NAMALWA (cell line): Measurements from ENCODE around the gene PCED1B.
"Not testable (repeated sequence)": the region's sequence is repeated elsewhere in the genome, so short reads cannot be mapped to it uniquely, and the experiment has no call there.

Experiments
- DNase-seq: peaks from one replicate; pipeline ENCODE4 v3.0.0-alpha.2; 2015; ENCODE audit warnings: low spot score

Gene PCED1B

GRCh38 chr12:47165934-47166333 is 86.5 kb downstream of the PCED1B start:
- DNase-seq = no peak

- no peak for DNase-seq
These were observed 86.9 kb downstream of the PCED1B start for GRCh38 chr12:47166365-47166764.

- DNase-seq = not testable (repeated sequence)
These were observed 90.9 kb downstream of the PCED1B start for GRCh38 chr12:47170281-47170680.

- no peak for DNase-seq
These were observed 98.6 kb downstream of the PCED1B start for GRCh38 chr12:47178014-47178413.

- not testable (repeated sequence) for DNase-seq
These were observed 102.9 kb downstream of the PCED1B start for GRCh38 chr12:47182164-47182938.

- no peak for DNase-seq
These were observed 104.8 kb downstream of the PCED1B start for GRCh38 chr12:47184229-47184628.

- DNase-seq = no peak
These were observed 105.4 kb downstream of the PCED1B start for GRCh38 chr12:47184813-47185212.

- DNase-seq = no peak
These were observed 106.8 kb downstream of the PCED1B start for GRCh38 chr12:47186246-47186645.

GRCh38 chr12:47188576-47189441 is 109.4 kb downstream of the PCED1B start:
- DNase-seq = no peak

- DNase-seq = no peak
These were observed 110.3 kb downstream of the PCED1B start for GRCh38 chr12:47189728-47190127.

GRCh38 chr12:47190271-47190750 is 110.9 kb downstream of the PCED1B start:
- DNase-seq = no peak

GRCh38 chr12:47190905-47191304 is 111.5 kb downstream of the PCED1B start:
- no peak for DNase-seq

GRCh38 chr12:47192051-47192450 is 112.6 kb downstream of the PCED1B start:
- no peak for DNase-seq

- no peak for DNase-seq
These were observed 113.6 kb downstream of the PCED1B start for GRCh38 chr12:47193066-47193465.

- DNase-seq = no peak
These were observed 115.1 kb downstream of the PCED1B start for GRCh38 chr12:47194501-47194900.

- DNase-seq = no peak
These were observed 121.0 kb downstream of the PCED1B start for GRCh38 chr12:47200446-47200845.

- not testable (repeated sequence) for DNase-seq
These were observed 121.8 kb downstream of the PCED1B start for GRCh38 chr12:47201190-47201589.

- DNase-seq = no peak
These were observed 122.8 kb downstream of the PCED1B start for GRCh38 chr12:47202176-47202575.

- no peak for DNase-seq
These were observed 126.4 kb downstream of the PCED1B start for GRCh38 chr12:47205532-47206449.

GRCh38 chr12:47206450-47207339 is 127.3 kb downstream of the PCED1B start:
- DNase-seq = no peak

GRCh38 chr12:47207340-47207717 is 127.9 kb downstream of the PCED1B start:
- peak; percentile 60 for DNase-seq
